ENCODE data around the gene TMEM121B.

DNA sequence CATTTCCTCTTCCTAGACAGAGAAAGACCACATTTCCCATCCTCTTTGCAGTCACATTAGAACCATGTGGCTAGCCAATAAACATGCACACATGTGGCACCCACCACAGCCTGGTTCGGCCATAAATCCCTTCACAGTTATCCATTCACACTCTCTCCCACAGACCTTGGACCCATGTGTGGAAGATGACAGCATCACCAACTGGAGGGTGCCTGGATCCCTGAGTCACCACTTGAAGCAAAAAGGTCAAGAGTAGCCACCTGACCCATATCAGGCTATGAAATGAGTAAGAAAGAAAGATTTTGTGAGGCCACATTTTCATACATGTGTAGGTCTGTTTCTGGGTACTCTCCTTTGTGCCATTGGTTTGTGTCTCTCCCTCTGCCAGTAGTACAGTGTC, 9.0 kb upstream of the TMEM121B start:
- no peak for TF ChIP-seq POLR2AphosphoS5 (IDR thresholded peaks at IDR 0.05)
- TF ChIP-seq POLR2A (IDR thresholded peaks at IDR 0.05) = no peak

Measured in prostate gland (tissue), 1 donor.